Measurements from ENCODE around the gene TRIM45.
"Not testable (repeated sequence)": the region's sequence is repeated elsewhere in the genome, so short reads cannot be mapped to it uniquely, and the experiment has no call there.

Gene TRIM45, protein sequence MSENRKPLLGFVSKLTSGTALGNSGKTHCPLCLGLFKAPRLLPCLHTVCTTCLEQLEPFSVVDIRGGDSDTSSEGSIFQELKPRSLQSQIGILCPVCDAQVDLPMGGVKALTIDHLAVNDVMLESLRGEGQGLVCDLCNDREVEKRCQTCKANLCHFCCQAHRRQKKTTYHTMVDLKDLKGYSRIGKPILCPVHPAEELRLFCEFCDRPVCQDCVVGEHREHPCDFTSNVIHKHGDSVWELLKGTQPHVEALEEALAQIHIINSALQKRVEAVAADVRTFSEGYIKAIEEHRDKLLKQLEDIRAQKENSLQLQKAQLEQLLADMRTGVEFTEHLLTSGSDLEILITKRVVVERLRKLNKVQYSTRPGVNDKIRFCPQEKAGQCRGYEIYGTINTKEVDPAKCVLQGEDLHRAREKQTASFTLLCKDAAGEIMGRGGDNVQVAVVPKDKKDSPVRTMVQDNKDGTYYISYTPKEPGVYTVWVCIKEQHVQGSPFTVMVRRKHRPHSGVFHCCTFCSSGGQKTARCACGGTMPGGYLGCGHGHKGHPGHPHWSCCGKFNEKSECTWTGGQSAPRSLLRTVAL

DNA sequence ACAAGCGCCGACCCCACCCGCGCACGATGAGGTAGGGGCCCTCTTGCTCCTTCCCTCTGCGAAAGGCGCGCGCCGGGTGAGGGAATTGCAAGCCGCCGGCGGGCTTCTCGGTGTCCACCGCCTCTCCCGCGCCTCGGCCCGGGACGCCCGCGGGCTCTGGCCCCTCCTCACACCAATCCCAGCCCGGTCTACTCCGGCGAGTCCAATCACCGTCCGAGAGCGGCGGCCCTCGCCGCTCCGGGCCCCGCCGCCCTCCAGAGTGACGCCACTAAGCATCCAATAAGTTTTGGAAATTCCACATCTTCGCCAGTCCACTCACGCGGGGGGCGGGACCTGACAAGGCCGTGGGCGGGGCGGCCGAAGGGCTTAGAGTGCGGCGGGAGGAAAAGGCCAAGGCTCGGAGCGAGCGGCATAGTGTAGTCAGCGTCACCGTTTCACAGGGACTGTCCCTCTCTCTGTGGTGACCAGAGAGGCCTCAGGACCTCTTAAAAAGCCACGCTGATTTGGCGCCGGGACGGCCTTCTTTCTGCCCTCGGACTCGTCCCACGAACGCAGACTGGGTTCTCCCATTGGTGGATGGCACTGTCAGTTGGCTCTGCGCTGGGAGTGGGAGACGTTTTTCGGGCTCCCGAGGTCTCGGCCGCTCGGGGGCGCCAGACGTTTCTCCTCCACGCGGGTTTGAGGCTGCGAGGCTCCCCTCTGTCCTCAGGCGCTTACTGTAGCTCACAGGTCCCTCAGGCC, at the start of gene TRIM45:
Gene TRIM45, minus strand, starts transcription at position 161 of the 741 bp plus-strand sequence. CDS start 548 bp downstream, outside the sequence.
- peak; percentile 82 to 83 for DNase-seq

DNA sequence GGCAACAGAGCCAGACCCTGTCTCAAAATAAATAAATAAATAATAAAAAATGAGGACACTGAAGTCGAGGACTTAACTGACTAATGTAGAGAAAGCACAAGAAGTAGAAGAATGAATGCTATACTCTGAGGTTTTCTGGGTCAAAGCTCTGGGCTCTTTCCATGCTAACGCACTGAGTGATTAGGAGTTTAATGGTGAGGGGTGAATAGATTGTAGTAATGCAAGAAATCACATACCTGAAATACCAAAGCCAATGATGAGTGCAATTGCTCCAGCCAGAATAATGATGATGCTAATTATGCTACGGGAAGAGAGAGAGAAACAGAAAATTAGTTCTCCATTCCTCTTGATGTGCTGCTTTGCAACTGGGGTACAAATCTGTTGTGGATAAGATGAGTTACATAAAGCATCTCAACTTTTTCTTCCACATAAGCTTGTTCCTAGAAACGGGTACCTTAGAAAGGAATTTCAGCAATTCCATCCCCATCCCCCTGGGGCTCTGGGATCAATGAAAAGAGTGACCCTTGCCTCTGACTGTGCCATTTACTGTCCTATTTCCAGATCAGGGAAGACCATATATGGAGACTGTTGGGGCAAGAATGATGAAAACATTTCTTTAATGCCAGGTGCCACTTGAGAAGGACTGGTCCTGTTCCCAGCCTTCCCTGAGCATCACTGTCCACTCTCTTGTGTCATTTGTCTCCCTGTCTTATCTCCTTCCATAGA, 48.5 kb upstream of the TRIM45 start:
- DNase-seq = no peak

GRCh38 chr1:117167402-117167801, 45.9 kb upstream of the TRIM45 start:
- DNase-seq = no peak

DNA sequence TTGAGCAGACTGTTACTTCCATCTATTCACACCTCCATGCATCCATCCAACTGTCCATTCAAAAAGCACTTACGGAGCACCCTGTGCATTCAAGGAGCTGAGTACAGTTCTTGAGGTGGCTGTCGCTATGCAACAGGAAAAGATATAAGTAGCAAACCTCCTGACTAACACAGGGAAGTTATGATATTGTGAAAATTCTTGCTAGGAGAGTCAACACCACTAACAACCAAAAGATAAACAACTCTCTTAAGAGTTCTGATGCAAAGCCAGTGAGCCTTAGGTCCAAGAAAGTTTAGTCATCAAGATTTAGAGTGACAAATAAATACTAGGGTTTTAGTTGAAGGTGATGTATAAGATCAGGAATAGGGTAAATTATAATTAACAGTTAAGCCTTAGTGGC, 44.5 kb upstream of the TRIM45 start:
- no peak for DNase-seq

DNA sequence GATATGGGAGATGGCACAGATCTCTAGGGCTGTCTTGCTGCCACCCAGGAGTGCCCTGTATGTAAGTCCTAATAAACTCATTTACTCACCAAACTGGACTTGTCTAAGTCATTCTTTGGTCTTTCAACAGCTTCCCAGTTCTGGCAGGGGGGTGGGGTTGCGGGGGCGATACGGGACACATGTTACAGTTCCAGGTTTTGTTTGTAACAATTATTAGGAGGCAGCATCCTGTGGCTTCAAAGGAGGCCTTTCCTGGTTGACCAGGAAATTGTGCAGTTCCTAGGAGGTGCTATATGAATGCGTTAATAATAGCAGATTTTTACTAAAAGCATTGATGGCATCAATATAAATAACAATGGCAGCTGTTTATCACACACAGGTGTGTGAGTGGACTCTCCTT, 42.7 kb upstream of the TRIM45 start:
- no peak for DNase-seq

GRCh38 chr1:117162816-117163215, 41.3 kb upstream of the TRIM45 start:
- no peak for DNase-seq

GRCh38 chr1:117161887-117162286, 40.3 kb upstream of the TRIM45 start:
- no peak for DNase-seq

DNA sequence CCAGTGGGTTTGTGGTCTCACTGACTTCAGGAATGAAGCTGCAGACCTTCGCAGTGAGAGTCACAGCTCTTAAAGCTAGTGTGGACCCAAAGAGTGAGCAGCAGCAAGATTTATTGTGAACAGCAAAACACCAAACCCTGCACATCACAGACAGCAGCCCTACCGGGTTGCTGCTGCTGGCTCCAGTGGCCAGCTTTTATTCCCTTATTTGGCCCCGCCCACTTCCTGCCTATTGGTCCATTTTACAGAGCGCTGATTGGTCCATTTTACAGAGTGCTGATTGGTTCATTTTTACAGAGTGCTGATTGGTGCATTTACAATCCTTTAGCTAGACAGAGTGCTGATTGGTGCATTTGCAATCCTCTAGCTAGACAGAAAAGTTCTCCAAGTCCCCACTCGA, 29.8 kb upstream of the TRIM45 start:
- DNase-seq = not testable (repeated sequence)

GRCh38 chr1:117150316-117150715, 28.8 kb upstream of the TRIM45 start:
- DNase-seq = no peak

DNA sequence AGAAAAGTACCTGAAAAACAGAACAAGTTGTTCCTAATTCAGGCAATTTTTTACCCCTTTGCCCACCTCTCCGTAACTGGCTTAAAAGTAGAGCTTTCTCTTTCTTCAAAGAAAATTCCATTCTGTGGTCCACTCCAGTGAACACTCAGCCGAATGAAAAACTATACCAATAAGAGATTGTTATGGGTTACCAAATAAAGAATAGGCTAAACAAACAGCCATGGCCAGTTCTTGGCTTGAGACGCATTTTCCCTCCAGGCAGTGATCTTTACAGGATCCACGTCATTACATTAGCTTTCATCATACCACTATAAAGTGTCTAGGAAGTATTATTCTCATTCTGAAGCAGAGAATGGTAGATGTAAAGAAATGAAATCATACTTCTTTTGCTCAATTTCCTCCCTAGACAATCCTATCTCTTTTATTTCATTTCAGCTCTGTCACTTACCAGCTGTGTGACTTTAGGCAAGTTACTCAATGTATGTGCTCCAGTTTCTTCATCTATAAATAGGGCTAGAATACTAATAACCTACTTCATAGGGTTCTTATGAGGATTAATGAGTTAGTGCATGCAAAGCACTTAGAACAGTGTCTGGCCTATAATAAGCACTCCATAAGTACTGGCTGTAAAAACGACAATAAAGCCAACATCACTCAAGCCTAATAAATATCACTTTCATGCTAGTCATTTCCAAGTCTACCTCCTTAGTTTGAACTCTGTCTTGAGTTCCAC, 26.5 kb upstream of the TRIM45 start:
- DNase-seq = no peak

- no peak for DNase-seq
These were observed 25.8 kb upstream of the TRIM45 start for GRCh38 chr1:117147341-117147831.

DNA sequence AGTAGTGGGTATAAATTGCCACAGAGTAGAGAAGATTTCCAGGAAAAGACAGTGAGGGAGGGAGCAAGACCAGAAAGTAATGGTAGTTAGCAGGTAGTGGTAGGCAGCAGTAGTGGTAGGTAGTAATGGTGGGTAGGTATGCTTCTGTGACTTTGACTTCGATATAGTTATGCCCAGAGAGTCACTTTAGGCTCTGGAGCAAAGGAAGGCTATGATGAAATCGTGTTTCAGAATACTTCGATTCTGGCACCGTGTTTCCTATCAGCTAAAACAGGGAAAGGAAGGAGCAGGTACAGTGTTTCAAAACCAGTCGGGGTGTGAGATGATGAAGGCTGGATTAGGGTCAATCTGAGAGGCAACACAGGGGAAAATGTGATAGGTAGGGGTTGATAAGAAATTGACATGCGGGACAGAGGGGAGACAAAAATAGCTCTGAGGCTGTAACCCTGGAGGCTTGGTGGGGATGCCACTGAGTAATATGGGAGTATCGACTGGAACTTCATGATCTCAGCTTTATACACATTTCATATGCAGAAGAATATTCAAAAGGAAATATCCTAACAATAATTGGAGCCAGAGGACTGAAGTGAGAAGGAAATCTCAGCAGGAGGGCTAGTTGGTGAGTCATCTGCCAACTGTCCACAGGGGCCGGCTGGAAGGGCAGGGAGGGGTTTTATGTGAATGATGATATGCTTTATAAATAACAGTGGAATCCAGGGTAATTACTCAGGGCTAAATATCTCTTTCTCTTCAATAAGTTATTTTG, 25.2 kb upstream of the TRIM45 start:
- no peak for DNase-seq

DNA sequence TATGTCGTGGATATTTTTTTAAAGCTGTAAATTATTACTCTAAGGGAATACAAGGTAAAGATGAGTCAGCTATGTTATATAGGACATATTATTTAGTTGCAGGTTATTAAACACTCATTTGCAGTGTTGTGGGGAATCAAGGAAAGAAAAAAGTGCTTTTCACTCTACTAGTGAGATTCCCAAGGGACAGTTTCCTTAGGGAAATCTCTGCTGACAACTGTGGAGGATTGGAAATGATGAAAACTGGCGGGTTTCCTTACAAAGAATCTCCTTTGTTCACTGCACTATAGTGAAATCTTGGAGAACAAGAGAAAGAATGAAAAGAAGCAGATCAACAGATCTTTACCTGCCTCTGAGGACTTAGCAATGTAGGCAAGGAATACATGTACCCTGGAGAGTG, 24.5 kb upstream of the TRIM45 start:
- DNase-seq = no peak

GRCh38 chr1:117143871-117144270, 22.3 kb upstream of the TRIM45 start:
- DNase-seq = no peak

DNA sequence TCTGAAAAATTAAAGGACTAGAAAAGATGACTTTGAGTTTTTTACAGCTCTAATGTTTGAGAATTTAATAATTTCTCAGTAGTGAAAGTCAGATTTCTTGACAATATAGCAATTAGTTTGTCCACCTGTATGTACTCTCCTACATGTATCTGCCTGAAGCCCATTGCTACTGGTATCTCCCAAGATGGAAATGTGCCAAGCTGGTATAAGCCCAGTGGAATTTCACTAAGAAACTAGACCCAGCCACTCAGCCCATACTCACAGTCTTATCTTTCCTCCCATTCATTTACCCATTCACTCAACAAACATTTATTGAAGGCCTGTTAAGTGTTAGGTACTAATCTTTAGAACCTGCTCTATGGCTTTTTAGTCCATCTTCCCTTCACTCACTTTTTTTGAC, 21.6 kb upstream of the TRIM45 start:
- DNase-seq = no peak

GRCh38 chr1:117142200-117142599, 20.7 kb upstream of the TRIM45 start:
- no peak for DNase-seq

- DNase-seq = no peak
These were observed 17.0 kb upstream of the TRIM45 start for GRCh38 chr1:117138561-117138960.

GRCh38 chr1:117138106-117138505, 16.6 kb upstream of the TRIM45 start:
- no peak for DNase-seq

GRCh38 chr1:117137281-117137855, 15.8 kb upstream of the TRIM45 start:
- no peak for DNase-seq

DNA sequence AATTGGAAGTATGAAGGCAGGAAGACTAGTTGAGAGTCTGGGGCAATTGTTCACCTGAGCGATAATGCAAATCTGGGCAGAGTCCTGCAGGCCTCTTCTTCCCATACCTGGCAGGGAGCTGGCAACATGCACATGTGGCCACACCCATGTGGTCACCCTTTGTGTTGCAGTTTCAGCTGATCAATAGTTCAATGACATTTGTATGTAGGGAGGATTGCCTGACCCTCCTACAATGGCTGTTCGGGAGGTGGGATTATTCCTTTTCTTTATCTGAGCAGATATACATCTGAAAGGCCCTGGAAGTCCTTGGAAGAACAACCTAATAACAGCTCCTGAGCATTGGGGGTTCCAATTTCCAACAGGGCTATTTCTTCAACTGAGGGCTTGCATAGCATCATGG, 15.2 kb upstream of the TRIM45 start:
- DNase-seq = no peak

DNA sequence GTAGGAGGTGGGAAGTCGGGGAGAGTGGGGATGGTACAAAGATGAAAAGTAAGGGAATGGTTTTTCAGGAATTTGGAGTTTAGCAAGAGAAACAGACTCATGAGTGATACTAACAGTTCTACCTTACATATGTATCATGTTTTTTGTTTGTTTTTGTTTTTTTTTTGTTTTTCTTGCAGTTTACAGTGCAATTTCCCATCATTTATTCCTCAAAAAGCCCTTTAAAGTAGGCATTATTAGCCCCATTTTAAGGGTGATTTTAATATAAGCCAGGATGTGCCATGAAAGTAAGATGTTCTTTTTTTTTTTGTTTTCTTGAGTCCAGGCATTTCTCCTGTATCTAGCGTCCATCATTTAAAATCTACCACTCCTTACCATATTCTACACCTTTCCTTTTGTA, 13.8 kb upstream of the TRIM45 start:
- no peak for DNase-seq
